M059J (cell line): Measurements from ENCODE around the gene C22orf39. TPM values are rescaled to one million over a fixed set of nuclear protein-coding genes. Genes with fewer than 3 reads are reported as not detected.

Source experiments
- DNase-seq: peaks from one replicate; pipeline ENCODE4 v3.0.0-alpha.2; 2012; ENCODE audit warnings: low read depth
- total RNA-seq: library from RNA; depleted of rRNA; stranded (reverse); fragments of >200 nt; shearing (Covaris generic); gene quantifications from 2 replicates; pipeline ENCODE4 v1.2.3, GENCODE V29; 2014; rRNA removed

The C22orf39 gene, protein sequence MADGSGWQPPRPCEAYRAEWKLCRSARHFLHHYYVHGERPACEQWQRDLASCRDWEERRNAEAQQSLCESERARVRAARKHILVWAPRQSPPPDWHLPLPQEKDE
- 24.2 and 29.6 TPM in 2 replicates for total RNA-seq

- DNase-seq: peak; percentile 88
Observed at GRCh38 chr22:19447330-19448075, at the start of gene C22orf39. Gene C22orf39, minus strand, starts transcription at chr22:19447711. Its CDS starts 23 bp downstream, at chr22:19447688.

DNA sequence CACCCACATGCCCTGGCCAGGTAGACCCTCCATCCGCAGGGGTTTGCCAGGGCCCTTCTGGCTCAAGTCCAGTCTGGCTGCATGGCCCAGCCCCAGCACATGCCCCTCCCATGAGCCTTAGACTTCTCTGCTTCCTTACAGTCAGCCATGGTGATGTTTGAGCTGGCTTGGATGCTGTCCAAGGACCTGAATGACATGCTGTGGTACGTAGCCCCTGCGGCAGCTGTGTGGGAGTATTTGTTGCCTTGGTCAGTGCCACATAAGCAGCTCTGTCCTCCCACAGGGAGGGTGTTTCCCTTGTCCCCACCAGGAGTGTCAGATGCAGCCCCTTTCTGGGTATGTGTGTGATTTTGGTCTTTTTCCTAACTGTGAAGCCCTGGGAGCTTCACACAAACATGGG, 49.7 kb upstream of the C22orf39 start:
- DNase-seq: peak; percentile 60

GRCh38 chr22:19496324-19496630, 48.8 kb upstream of the C22orf39 start:
- DNase-seq: no peak

DNA sequence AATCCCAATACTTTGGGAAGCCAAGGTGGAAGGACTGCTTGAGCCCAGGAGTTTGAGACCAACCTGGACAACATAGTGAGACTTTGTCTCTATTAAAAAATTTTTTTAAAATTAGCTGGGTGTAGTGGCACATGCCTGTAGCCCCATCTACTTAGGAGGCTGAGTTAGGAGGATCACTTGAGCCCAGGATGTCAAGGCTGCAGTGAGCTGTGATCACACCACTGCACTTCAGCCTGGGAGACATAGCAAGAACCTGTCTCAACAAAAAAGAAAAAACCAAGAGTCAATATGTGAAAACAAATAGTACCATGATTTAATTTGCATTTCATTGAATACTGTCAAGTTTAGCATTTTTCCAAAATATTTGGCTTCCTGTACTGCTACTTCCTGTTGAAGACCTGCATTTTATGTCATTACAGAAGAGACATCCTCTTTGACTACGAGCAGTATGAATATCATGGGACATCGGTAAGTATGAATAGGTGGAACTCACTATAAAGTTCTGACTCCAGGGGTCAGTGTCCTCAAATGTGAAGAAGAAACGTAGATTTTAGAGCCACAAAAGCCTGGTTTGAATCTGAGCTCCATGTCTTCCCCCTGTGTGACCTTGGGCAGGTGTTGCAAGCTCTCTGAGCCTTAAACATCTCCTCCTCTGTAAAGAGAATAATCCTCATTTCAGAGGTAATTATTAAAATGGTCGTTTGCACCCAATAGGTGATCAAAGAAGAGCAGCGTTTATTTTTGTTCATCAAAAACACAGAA, 48.2 kb upstream of the C22orf39 start:
- DNase-seq: peak; percentile 13

GRCh38 chr22:19494676-19495173, 47.2 kb upstream of the C22orf39 start:
- no peak for DNase-seq

- DNase-seq: no peak
Observed at GRCh38 chr22:19494001-19494560, 46.6 kb upstream of the C22orf39 start.

DNA sequence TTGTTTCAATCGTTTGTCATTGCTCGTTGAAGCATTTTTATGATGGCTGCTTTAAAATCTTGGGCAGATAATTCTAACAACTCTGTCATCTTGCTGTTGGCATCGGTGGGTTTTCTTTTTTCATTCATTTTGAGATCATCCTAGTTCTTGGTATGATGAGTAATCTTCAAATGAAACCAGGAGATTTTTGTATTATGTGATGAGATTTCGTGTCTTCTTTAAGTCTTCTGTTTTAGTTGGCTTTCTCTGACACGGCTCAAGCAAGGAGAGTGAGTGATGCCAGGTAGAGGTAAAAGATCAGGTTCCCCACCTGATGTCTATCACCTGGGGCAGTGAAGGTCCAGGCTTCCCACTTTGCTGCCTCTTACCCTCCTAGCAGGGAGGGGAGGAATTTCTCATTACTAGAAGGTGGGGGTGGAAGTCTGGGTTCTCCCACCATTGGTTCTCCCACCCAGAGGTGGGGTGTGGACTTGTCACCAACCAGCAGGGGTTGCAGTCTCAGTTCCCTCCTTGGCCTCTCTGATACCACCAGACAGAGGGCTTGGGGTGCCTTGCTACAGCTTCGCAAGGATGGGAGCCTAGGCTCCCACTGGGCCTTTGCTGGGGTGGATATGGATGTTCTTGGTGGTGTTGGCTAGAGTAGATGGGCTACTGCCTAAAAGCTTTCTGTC, 45.1 kb upstream of the C22orf39 start:
- DNase-seq: no peak

DNA sequence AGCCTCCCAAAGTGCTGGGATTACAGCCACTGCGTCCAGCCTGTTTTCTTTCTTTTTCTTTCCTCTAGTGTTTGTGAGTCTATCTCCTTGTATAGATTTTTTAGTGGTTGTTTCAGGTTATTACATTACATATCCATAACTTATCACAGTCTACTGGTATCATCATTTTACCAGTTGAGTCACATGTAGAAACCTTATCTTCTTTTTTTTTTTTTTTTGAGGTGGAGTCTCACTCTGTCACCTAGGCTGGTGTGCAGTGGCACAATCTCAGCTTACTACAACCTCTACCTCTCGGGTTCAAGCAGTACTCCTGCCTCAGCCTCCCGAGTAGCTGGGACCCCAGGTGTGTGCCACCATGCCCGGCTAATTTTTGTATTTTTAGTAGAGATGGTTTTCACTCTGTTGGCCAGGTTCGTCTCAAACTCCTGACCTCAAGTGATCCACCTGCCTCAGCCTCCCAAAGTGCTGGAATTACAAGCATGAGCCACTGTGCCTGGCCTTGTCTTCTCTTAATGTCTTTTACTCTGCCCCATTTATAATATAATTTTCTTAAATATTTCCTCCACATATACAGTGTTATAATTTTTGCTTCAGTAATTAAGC, 43.2 kb upstream of the C22orf39 start:
- DNase-seq: no peak

DNA sequence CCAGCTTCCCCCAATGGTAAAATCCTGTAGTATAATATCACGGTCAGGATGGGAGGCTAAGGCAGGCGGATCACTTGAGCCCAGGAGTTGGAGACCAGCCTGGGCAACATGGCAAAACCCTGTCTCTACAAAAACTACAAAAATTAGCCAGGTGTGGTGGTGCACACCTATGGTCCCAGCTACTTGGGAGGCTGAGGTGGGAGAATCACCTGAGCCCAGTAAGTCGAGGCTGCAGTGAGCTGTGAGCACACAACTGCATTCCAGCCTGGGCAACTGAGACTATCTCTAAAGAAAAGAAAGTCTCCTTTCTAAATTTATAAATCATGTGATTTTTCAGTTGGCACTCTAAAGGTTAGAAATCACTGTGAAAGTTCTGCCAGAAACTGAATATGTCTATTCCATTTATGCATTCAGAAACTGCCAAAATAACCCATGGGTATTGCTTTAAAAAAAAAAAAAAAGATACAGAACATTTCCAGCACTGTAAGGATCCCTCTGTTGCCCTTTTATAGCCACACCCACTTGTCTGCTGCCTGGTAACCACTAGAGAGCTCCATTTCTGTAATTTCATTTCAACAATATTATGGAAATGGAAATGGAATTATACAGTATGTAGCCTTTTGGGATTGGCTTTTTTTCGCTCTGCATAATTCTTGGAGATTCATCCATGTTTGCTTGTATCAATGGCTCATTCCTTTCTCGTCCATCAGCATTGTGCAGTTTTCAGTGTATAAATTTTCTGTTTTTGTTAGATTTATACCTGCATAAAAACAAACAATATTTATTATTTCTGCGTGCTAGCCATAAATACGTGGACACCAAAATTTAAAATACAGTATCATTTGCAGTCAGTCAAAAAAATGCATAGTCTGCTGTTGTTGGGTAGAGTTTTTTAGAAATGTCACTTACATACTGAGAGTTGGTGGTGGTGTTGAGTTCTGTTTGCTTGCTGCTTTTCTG, 41.7 kb upstream of the C22orf39 start:
- DNase-seq: peak; percentile 10

GRCh38 chr22:19488285-19488684, 40.8 kb upstream of the C22orf39 start:
- no peak for DNase-seq

DNA sequence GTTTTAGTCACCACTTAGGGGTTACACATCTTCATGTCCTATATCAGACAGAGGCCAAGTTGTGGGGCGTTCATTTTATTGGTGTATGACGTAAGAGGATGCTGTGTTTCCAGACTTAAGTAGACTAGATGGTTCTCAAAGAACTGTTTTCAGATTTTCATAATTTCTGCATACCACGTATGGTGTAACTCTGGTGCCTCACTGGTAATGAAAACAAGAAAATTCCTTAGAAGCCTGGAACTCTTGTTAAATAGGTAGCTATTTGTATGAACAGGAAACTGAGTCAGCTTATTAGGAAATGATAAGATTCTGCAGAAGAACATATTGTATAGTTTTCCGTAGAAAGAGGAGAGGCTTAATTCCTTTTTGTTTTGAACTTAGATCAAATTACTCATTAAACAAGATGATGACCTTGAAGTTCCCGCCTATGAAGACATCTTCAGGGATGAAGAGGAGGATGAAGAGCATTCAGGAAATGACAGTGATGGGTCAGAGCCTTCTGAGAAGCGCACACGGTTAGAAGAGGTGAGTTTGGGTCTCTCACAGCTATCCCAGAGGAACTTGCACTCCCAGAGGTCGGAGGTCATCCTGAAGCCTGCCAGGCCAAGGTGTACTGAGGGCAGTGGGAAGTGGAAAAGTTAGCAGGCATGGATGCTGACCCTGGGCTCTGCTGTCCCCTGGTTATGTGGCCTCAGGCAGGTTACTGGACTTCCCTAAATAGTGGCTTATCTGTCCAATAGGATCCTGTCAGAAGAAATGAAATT, 36.2 kb upstream of the C22orf39 start:
- no peak for DNase-seq

GRCh38 chr22:19482297-19482696, 34.8 kb upstream of the C22orf39 start:
- no peak for DNase-seq

- DNase-seq: no peak
Observed at GRCh38 chr22:19480789-19481188, 33.3 kb upstream of the C22orf39 start.

GRCh38 chr22:19480173-19480568, 32.7 kb upstream of the C22orf39 start:
- DNase-seq: no peak

- DNase-seq: peak; percentile 96
Observed at GRCh38 chr22:19479355-19480172, 32.1 kb upstream of the C22orf39 start, which contains the start of gene CDC45. Gene CDC45, plus strand, starts transcription at chr22:19479920. Its CDS starts 49 bp downstream, at chr22:19479969.

GRCh38 chr22:19478901-19479354, 31.4 kb upstream of the C22orf39 start, which contains the start of gene UFD1:
Gene UFD1, minus strand, starts transcription at chr22:19479193. Its CDS starts 108 bp downstream, at chr22:19479085.
- peak; percentile 73 for DNase-seq

DNA sequence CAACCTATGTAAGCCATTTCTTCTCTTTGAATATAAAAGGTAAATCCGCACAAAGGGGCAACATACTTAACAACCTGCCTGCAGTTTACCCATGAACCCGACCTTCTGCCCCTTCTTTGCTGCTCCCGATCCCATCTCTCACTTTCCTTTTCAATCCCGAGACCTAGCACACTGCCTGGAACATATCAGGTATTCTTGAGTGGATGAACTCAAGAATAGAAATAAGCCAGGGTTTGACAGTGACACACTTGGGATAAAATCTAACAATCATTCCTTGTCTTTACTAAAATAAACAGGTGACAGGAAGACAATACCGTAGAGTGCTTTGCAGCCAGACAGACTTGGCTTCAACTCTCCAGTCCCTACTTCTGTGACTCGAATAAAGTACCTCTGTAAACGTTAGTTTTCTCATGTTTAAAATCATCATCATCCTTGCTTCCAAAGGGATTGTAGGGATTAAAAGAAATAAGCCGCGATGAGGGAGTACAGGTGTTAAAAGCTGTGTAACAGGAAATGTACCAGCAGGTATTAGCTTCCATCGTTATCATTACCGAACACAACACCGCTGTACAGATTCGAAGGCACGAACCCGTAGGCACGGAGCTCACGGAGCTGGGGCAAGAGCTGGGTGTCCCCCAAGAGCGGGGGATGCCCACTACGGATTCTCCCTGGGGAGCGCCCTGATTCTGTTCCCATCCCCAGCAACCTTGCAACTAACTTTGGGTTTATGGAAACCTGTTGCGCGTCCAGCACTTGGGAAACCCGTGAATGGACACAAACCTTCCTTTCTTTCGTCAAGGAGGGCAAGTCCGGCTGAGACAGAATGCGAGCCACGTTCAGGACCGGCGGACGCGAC, 30.8 kb upstream of the C22orf39 start:
- no peak for DNase-seq
